GM06990 (cell line): Measurements from ENCODE around the gene CEP112.

Experiments
- DNase-seq: peaks from one replicate; pipeline ENCODE4 v3.0.0-alpha.2; 2011; ENCODE audit not compliant: insufficient read length; ENCODE audit errors: extremely low read depth
- H3K27me3 ChIP-seq: replicated peaks from 2 replicates; pipeline ENCODE4 v1.6.0; 2011; ENCODE audit warnings: low read length; ENCODE audit not compliant: control insufficient read depth, insufficient read depth
- H3K36me3 ChIP-seq: 2 replicates; pipeline ENCODE4 v1.5.1; 2011; ENCODE audit warnings: low read length; ENCODE audit not compliant: control insufficient read depth, insufficient read depth
- H3K4me3 ChIP-seq: replicated peaks from 2 replicates; pipeline ENCODE4 v1.5.1; 2011; ENCODE audit warnings: low read depth, mild to moderate bottlenecking, control low read depth, low read length
- CTCF ChIP-seq: IDR thresholded peaks from 2 replicates; pipeline ENCODE4 v1.5.1; 2011; ENCODE audit warnings: low read length, control low read depth, mild to moderate bottlenecking, inconsistent platforms; ENCODE audit not compliant: insufficient read depth, poor library complexity, severe bottlenecking

CEP112 gene

GRCh38 chr17:66187718-66188117 is 4.2 kb downstream of the CEP112 start:
- DNase-seq: no peak
- no peak overlapping the region for H3K4me3 ChIP-seq
- H3K36me3 ChIP-seq: no peaks in the 10 kb centered on the region
- no peak for TF ChIP-seq CTCF
- no peaks in the 10 kb centered on the region for H3K27me3 ChIP-seq

- H3K36me3 ChIP-seq: no peaks in the 10 kb centered on the region
- H3K27me3 ChIP-seq: no peaks in the 10 kb centered on the region
- no peak for DNase-seq
- no peak for TF ChIP-seq CTCF
- H3K4me3 ChIP-seq: no peak overlapping the region
Observed at GRCh38 chr17:66185862-66186261, 6.1 kb downstream of the CEP112 start.

- H3K4me3 ChIP-seq: no peak overlapping the region
- DNase-seq: no peak
- TF ChIP-seq CTCF: no peak
- H3K27me3 ChIP-seq: no peaks in the 10 kb centered on the region
- no peaks in the 10 kb centered on the region for H3K36me3 ChIP-seq
Observed at GRCh38 chr17:66184392-66184791, 7.5 kb downstream of the CEP112 start.

DNA sequence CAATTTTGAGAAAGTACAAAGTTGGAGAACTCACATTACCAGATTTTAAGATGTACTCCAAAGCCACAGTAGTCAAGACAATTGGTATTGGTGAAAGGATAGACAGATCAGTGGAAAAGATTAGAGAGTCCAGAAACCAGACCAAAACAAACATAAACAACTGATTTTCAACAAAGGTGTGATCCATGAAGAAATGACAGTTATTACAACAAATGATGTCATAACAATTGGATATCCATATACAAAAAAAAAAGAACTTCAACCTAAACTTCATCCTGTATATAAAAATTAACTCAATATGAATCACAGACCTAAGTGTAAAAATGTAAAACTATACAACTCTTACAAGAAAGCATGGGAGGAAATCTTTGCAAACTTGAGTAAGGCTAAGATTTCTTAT is 8.4 kb downstream of the CEP112 start:
- no peak for DNase-seq
- Histone ChIP-seq H3K4me3 (no peak overlapping the region), H3K27me3 (no peaks in the 10 kb centered on the region), H3K36me3 (no peaks in the 10 kb centered on the region)
- no peak for TF ChIP-seq CTCF

GRCh38 chr17:66178642-66179041 is 13.3 kb downstream of the CEP112 start:
- no peak for TF ChIP-seq CTCF
- H3K36me3 ChIP-seq: no peaks in the 10 kb centered on the region
- no peak overlapping the region for H3K4me3 ChIP-seq
- H3K27me3 ChIP-seq: no peaks in the 10 kb centered on the region
- DNase-seq: no peak

GRCh38 chr17:66177048-66177447 is 14.9 kb downstream of the CEP112 start:
- no peak for TF ChIP-seq CTCF
- no peaks in the 10 kb centered on the region for H3K27me3 ChIP-seq
- no peak for DNase-seq
- no peak overlapping the region for H3K4me3 ChIP-seq
- H3K36me3 ChIP-seq: no peaks in the 10 kb centered on the region
